T47D (cell line): ENCODE measurements around the gene BAK1.
"Not testable (repeated sequence)": the region's sequence is repeated elsewhere in the genome, so short reads cannot be mapped to it uniquely, and the experiment has no call there.

Source experiments
- DNase-seq, 2 experiments: peaks; one replicate each; pipeline versions ENCODE4 v3.0.0 to v3.0.0-alpha.2; 2011 to 2012; ENCODE audit warnings: low read depth in 1 of 2, low spot score in 1 of 2
- JUND ChIP-seq: IDR thresholded peaks from 2 replicates; pipeline ENCODE4 v1.6.1; 2012; ENCODE audit warnings: low read depth
- in situ Hi-C: cut with HindIII; loops from 2 replicates; pipeline ENCODE4 v1.10.0; 2016; ENCODE audit warnings: low sequenced_read_pairs, low pct_unique_long_range_greater_than_20kb

The BAK1 gene

DNA sequence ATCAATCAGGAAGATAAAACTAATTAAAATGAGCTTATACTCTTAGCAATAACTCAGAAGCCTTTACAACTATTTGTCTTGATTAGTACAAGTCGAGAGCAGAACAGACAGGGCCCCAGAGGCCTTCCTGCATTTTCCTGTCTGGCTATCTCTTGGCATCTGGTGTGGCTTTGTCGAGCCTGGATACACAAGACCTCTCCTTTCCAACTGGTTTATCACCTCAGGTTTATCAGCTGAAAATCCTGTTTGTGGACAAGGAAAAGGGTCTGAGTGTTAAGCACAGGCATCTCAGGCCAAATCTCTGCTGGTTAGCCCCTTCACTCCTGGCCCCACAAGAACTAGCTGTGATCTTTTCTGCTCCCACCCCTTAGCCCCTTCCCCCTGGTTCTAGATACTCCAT lies 32.6 kb downstream of the BAK1 start:
- no peak for DNase-seq
- no peak for TF ChIP-seq JUND
- in situ Hi-C loops: no loop called here

DNA sequence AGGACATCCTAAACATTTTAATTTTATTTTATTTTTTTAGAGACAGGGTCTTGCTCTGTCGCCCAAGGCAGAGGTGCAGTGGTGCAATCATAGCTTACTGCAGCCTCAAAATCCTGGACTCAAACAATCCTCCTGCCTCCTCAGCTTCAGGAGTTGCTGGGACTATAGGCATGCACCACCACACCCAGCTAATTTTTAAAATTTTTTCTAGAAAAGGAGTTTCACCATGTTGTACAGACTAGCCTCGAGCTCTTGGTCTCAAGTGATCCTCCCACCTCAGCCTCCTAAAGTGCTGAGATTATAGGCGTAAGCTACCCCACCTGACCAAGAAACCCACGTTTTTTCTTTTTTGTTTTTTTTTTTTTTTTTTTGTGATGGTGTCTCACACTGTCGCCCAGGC lies 33.3 kb downstream of the BAK1 start:
- no peak for TF ChIP-seq JUND
- no peak for DNase-seq
- in situ Hi-C loops: no loop called here

GRCh38 chr6:33545292-33545691 lies 34.8 kb downstream of the BAK1 start:
- in situ Hi-C loops: not testable (repeated sequence)

GRCh38 chr6:33543116-33543515 lies 37.0 kb downstream of the BAK1 start:
- no peak for TF ChIP-seq JUND
- in situ Hi-C loops: no loop called here
- no peak for DNase-seq

More at GRCh38 chr6:33545292-33545691, 34.8 kb downstream of the BAK1 start:
- not testable (repeated sequence) for DNase-seq

DNA sequence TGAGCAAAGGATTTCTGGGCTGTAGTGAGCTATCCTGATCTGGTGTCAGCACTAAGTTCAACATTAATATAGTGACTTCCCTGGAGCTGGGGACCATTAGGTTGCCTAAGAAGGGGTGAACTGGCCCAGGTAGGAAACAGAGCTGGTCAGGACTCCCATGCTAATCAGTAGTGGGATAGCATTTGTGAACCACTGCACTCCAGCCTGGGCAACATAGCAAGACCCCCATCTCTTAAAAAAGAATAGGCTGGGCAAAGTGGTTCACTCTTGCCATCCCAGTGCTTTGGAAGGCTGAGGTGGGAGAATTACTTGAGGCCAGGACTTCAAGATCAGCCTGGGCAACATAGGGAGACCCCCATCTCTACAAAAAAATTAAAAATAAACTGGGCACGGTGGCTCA lies 39.3 kb downstream of the BAK1 start:
- DNase-seq: no peak
- TF ChIP-seq JUND: no peak
- in situ Hi-C loops: no loop called here

DNA sequence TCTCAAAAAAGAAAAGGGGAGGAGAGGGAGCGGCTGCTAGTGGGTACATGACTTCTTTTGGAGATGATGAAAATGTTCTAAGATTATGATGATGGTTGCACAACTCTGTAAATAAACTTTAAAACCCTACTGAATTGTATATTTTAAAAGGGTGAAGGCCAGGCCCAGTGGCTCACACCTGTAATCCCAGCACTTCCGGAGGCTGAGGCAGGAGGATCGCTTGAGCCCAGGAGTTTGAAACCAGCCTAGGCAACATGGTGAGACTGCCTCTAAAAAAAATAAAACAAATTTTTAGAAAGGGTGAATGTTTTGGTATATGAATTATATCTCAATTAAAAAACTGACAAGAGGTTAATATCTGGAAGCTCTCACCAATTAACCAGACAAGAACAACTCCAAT lies 45.4 kb downstream of the BAK1 start:
- TF ChIP-seq JUND: no peak
- in situ Hi-C loops: no loop called here

GRCh38 chr6:33533163-33533869 lies 46.8 kb downstream of the BAK1 start:
- DNase-seq, in situ Hi-C loops: not testable (repeated sequence)

More for the DNA sequence above, 45.4 kb downstream of the BAK1 start:
- no peak for DNase-seq

- in situ Hi-C loops: not testable (repeated sequence)
Measured at GRCh38 chr6:33532431-33532830, 47.6 kb downstream of the BAK1 start.

DNA sequence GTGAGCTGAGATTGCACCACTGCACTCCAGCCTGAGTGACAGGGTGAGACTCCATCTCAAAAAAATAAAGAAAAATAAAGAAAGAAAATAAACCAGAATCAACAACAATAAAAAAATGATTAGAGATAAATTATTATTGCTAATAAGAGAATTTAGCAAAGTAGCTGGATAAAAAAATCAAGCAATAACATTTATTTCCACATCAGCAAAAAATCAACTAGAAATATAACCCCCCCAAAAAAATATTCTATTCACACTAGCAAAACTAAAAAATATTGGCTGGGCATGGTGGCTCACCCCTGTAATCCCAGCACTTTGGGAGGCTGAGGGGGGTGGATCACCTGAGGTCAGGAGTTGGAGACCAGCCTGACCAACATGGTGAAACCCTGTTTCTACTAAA lies 49.5 kb downstream of the BAK1 start:
- in situ Hi-C loops, DNase-seq: not testable (repeated sequence)

More at GRCh38 chr6:33532431-33532830, 47.6 kb downstream of the BAK1 start:
- DNase-seq: not testable (repeated sequence)
